HK-2 (cell line): Measurements from ENCODE around the gene HACL1.
"Not testable (repeated sequence)": the region's sequence is repeated elsewhere in the genome, so short reads cannot be mapped to it uniquely, and the experiment has no call there.

Experiments used
- DNase-seq: peaks from one replicate; pipeline ENCODE4 v3.0.0-alpha.2; 2018; ENCODE audit not compliant: unreplicated experiment

Gene HACL1

DNA sequence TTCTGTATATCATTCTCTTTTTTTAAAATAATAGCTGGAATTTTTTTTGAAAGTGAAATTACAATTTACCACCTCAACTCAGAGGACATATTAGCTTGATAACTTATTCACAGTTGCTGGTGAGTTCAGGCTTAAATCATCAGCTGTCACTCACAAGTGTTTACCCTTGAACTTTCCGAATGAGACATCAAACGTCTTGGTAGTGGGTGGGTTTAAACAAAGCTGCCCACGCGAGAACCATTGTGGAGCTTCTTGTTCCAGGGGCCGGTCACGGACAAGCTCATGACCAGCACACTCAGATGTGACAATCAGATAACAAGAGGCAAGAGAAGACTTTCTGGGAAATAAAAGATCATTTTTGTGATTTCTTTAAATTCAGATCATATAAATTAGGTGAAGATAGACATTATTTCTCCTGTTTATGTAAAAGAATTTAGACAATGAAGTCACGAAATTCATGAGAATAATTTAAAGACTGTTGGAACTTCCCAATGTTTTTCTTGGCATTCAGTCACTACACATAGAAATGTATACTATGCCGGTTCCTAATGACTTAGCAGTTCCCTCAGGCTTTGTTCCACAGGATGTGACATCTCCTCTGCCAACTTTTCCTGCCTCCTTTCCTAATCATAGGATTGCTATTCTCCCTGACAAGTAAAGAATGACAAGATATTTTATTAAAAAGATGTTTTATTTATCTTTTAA lies 29.4 kb upstream of the HACL1 start:
- DNase-seq: no peak

GRCh38 chr3:15629860-15630597 lies 28.7 kb upstream of the HACL1 start:
- no peak for DNase-seq

DNA sequence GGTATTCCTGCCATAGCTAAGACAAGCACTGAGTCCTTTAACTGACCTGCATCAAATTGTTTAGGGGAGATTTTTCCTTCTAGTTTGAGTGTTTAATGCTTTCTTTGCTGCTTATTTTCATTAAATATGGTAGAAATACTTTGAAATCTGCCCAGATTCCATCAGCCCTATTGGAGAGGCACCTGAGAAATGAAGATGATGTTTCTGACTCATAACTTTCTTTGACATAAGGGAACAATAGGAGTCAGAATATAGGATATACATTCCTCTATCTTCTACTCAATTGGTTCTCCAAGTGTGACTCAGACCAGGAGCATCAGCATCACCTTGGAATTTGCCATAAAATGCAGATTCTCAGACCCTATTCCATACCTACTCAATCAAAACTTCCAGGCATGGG lies 27.6 kb upstream of the HACL1 start:
- no peak for DNase-seq

GRCh38 chr3:15623535-15624440 lies 22.4 kb upstream of the HACL1 start:
- DNase-seq: no peak

DNA sequence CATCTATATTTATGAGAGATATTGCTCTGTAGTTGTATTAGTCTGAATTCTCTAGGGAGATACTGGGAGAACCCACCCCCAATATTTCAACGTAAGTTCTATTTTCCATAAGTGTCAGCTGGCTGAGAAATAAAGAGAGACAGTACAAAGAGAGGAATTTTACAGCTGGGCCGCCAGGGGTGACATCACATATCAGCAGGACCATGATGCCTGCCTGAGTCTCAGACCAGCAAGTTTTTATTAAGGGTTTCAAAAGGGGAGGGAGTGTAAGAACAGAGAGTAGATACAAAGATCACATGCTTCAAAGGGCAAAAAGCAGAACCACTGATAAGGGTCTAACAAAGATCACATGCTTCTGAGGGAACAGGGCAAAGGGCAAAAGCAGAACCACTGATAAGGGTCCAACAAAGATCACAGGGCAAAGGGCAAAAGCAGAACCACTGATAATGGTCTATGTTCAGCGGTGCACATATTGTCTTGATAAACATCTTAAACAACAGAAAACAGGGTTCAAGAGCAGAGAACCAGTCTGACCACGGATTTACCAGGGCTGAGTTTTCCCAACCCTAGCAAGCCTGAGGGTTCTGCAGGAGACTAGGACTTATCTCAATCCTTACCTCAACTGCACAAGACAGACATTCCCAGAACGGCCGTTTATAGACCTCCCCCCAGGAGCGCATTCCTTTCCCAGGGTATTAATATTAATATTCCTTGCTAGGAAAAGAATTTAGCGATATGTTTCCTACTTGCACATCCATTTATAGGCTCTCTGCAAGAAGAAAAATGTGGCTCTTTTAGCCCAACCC lies 18.5 kb upstream of the HACL1 start:
- not testable (repeated sequence) for DNase-seq

DNA sequence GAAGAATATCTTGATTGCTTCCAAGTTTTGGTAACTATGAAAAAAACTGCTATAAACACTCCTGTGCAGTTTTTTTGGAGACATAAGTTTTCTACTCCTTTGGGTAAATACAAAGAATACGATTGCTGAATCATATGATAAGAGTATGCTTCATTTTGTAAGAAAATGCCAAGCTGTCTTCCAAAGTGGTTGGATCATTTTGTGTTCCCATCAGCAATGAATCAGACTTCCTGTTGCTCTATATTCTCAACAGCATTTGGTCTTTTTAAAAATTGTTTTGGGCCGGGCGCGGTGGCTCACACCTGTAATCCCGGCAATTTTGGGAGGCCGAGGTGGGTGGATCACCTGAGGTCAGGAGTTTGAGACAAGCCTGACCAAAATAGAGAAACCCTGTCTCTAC lies 14.7 kb upstream of the HACL1 start:
- no peak for DNase-seq

DNA sequence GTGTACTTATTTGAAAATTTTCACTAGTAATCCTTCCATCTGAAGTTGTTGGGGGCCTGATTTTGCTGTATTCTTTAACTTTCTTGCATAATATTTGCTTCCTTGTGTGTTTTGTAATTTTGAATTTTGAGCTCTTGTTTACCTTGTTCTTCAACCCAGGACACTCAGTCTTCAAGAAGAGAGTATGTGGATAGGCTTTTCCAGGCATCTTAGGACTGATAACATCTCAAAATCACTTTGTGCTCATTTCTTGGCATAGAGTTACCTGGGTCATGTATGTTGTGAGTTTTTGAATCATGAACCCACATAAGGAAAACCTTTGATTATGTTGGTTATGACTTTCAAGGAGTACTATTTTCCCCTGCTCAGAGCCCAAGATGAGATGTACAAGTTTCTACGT lies 13.6 kb upstream of the HACL1 start:
- no peak for DNase-seq

GRCh38 chr3:15612001-15612400 lies 10.6 kb upstream of the HACL1 start:
- DNase-seq: no peak

DNA sequence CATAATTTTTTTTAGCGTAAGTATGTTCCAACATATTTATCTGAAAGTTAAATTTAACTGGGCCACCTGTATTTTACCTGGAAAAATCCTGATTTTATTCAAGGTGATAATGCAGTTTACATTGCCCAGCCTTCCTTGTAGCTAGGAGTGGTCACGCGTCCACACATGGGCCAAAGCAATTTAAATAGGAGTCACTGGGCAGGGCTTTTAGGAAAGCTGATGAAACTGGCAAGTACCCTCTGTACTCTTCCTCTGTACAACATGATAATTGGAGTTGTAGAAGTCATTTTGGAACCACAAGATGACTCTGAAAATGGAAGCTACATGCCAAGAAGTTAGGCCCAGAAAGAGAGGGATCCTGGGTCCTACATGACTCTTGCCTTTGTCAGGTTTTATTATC lies 9.6 kb upstream of the HACL1 start:
- no peak for DNase-seq

GRCh38 chr3:15610082-15610759 lies 8.9 kb upstream of the HACL1 start:
- DNase-seq: peak; percentile 49

DNA sequence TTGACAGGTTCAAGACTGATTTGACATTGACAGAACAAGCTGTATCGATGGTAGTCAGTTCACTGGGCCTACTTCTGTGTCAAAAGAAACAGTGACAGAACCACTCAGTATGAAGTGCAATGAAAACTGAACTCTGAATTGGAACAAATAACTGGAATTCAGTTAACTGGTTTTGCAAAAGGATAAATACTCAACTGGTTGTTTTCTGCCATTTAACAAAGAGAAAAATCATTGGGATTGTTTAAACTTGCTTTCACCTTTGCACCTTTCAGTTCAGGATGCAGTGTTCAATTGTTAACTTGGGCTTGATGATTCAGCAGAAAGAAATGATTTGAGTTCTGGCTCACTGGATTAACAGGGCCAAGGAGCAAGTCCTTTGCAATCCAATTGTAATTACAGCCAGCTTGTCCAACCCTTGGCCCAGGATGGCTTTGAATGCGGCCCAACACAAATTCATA lies 5.1 kb upstream of the HACL1 start:
- no peak for DNase-seq

GRCh38 chr3:15604584-15604983 lies 3.2 kb upstream of the HACL1 start:
- not testable (repeated sequence) for DNase-seq

DNA sequence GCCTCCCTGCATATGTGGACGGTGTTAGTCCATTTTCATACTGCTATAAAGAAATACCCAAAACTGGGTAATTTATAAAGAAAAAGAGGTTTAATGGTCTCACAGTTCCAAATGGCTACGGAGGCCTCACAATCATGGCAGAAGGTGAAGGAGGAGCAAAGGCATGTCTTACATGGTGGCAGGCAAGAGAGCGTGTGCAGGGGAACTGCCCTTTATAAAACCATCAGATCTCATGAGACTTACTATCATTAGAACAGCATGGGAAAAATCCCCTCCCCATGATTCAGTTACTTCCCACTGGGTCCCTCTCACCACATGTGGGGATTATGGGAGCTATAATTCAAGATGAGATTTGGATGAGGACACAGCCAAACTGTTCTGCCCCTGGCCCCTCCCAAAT lies 1.4 kb upstream of the HACL1 start:
- DNase-seq: not testable (repeated sequence)

DNA sequence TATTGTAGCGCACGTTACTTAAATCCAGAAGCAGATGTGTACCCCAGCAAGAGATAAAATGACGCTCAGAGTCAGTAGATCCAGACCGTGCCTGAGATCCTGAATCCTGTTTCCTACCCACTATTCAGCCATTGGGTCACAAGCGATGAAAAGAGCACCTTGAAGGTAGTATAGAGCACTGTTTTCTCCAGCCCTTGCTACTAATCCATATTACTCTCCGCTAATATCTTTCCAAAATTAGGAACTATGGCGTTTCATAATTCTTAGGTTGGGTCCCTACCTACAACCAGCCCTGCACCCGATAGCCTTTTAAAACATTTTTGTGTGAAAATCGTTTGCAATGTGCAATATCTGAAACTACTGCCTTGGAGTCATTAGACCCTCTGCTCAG lies 772 bp upstream of the HACL1 start:
- DNase-seq: no peak

DNA sequence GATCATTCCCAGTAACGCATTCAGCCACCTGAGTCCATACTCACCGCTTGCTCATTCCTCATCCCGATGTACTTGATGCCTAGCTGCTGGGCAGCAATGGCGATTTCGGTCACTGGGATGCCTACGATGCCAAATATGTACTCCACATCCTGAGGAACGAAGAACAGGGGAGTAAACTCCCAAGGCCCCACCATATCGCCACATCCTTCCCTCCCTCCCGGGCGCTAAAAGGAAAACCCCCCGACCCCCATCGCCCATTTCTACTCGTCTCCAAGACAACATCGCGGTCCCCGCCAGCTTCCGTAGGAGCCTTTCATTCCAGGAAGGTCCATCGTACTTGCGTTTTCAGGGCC lies 347 bp downstream of the HACL1 start:
- DNase-seq: no peak

DNA sequence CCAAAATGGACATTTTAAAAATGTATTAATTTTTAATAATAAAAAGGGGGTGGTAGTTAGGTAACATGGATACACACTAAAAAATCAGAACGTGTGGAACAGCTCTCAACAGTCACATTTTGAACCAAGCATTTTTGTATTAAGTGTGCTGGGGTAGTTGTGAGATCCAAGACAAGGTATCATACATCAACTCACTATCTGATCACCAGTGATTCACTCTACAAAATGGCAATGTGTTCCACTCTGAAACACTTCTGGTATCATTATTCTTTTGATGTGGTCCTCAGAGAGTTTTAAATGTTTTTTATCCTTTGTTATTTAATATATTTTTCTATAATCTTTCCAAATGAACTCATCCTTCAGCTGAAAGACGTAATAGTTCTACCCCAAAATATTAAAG lies 5.4 kb downstream of the HACL1 start:
- DNase-seq: no peak

GRCh38 chr3:15592968-15593367 lies 8.4 kb downstream of the HACL1 start:
- no peak for DNase-seq

DNA sequence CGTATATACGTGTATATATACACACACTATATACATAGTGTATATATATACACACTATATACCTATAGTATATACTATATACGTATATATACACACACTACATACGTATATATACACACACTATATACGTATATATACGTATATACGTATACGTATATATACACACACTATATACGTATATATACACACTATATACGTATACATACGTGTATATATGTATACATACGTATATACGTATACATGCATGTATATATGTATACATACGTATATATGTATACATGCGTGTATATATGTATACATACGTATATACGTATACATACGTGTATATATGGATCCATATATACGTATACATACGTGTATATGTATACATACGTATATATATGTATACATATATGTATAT lies 9.4 kb downstream of the HACL1 start:
- no peak for DNase-seq

DNA sequence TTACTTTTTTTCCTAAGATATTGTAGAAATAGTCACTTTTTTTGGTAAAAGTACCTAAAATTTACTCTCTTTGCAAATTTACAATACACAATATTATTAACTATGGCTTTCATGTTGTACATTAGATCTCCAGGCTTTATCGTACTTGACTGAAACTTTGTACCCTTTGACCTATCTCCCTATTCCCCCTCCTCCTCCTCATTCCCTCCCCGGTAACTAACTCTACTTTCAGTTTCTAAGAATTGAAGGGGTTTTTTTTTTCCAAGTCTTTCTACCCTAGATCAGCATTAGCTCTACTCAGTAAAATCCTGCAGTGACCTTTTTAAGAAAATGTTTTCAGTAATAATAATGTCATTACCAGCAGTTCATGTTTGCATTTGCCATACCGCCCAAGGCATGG lies 10.1 kb downstream of the HACL1 start:
- DNase-seq: no peak

GRCh38 chr3:15585111-15585845 lies 16.1 kb downstream of the HACL1 start:
- no peak for DNase-seq
